ENCODE results near the gene SLC7A7. TPM values are rescaled to one million over a fixed set of nuclear protein-coding genes. Genes with fewer than 3 reads are reported as not detected.

The SLC7A7 gene
- total and polyA plus RNA-seq, 2 of the 13 experiments (the other 11 are each of a cell fraction or from before 2014, with no cell fraction given) = 0.13 to 0.63 TPM

DNA sequence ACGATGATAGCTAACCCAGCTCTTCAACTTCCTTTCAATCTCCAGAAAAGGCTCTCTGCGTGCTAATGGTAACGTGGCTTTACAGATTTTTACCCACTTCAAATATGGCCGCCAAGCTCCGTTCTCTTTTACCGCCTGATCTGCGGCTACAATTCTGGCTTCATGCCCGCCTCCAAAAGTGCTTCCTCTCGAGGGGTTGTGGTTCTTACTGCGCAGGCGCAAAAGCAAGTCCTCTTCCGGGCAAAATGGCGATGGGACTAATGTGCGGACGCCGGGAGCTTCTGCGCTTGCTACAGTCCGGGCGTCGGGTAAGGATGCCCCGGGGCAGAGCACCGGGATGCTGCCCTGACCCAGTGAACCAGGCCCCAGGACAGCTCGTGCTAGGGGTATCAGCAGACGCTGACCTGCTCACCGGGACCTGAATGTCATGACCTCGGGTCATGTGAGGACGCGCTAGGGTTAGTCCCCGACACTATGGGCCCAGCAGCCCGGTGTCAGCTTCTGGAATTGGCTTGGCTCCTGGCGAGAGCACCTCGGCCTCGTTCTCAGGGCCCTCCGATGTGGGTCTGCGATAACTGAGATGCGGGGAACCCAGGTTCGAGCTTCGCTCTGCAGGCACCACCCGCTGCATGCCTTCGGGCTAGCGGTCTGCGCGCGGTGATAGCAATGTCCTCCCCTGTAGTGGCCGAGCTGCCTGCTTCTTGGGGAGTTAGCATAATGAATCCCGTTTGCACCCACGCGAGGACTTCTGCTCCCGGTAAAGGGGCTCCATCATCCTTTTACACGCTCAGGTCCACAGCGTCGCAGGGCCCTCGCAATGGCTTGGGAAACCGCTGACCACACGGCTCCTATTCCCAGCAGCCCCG lies 48.5 kb downstream of the SLC7A7 start, which contains the start of gene OXA1L (continued):
- TF ChIP-seq AHDC1 (CRISPR knock-in tag; IDR thresholded peaks at IDR 0.05; ENCODE audit: borderline replicate concordance) = peak; percentile 91; the same call in 1 of the 2 replicates
- TF ChIP-seq TFAP4 (IDR thresholded peaks at IDR 0.05; ENCODE audit: borderline replicate concordance, low read depth) = 0 out of 2 replicates have a peak, but pooled peaks have one; percentile 41
- no peak for TF ChIP-seq RFX1 (IDR thresholded peaks at IDR 0.05)
- peak; percentile 90 for TF ChIP-seq TOPORS (CRISPR knock-in tag; IDR thresholded peaks at IDR 0.05)
- TF ChIP-seq KDM5A (IDR thresholded peaks at IDR 0.05; ENCODE audit: borderline replicate concordance, low read length) = peak; percentile 91
- TF ChIP-seq ZNF367 (CRISPR knock-in tag; IDR thresholded peaks at IDR 0.05; ENCODE audit: borderline replicate concordance) = peak; percentile 89; the same call in 1 of the 2 replicates
- TF ChIP-seq, protein P1, sequence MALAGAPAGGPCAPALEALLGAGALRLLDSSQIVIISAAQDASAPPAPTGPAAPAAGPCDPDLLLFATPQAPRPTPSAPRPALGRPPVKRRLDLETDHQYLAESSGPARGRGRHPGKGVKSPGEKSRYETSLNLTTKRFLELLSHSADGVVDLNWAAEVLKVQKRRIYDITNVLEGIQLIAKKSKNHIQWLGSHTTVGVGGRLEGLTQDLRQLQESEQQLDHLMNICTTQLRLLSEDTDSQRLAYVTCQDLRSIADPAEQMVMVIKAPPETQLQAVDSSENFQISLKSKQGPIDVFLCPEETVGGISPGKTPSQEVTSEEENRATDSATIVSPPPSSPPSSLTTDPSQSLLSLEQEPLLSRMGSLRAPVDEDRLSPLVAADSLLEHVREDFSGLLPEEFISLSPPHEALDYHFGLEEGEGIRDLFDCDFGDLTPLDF (CRISPR knock-in tag; IDR thresholded peaks at IDR 0.05) = peak; percentile 90
- no peak for TF ChIP-seq ZNF720 (CRISPR knock-in tag; IDR thresholded peaks at IDR 0.05)
- TF ChIP-seq ZNF639 (CRISPR knock-in tag; conservative IDR thresholded peaks at IDR 0.05) = peak; percentile 80
- peak; percentile 58 for TF ChIP-seq ATF2 (CRISPR knock-in tag; IDR thresholded peaks at IDR 0.05)
- peak; percentile 95 for TF ChIP-seq AGO2 (optimal IDR thresholded peaks at IDR 0.05; ENCODE audit: low read depth, low read length)
- TF ChIP-seq MEIS1 (CRISPR knock-in tag; IDR thresholded peaks at IDR 0.05; ENCODE audit: borderline replicate concordance) = peak; percentile 96; the same call in 1 of the 2 replicates
- TF ChIP-seq ZNF251 (CRISPR knock-in tag; IDR thresholded peaks at IDR 0.05) = no peak; the same call in 1 of the 2 replicates
- TF ChIP-seq PHF8 (CRISPR knock-in tag; IDR thresholded peaks at IDR 0.05) = peak; percentile 99
- peak; percentile 25 to 86; a peak in 2 of 4 replicates for TF ChIP-seq ATF4 (CRISPR knock-in tag; IDR thresholded peaks at IDR 0.05)
- peak; percentile 82; the same call in 1 of the 2 replicates for TF ChIP-seq ZNF577 (CRISPR knock-in tag; IDR thresholded peaks at IDR 0.05; ENCODE audit: borderline replicate concordance, low read depth)

Data from HepG2 (cell line).